HCT116 (cell line): ENCODE results near the gene MAPK1. TPM values are rescaled to one million over a fixed set of nuclear protein-coding genes. Genes with fewer than 3 reads are reported as not detected.

Experiments
- ATAC-seq: fragments of 200-7000 bp; cut with Tn5 transposase; 2 replicates; pipeline ENCODE4 v1.9.1; 2020; ENCODE audit warnings: mild to moderate bottlenecking, moderate library complexity
- BruUV-seq: library from RNA; stranded (reverse); fragments of 400-500 nt; replicated peaks from 2 replicates; lab custom pipeline; 2021; lab: Mats Ljungman, UMichigan
- CTCF ChIA-PET: fragments of 300-600 bp; sonication (Branson Sonifier 250); formaldehyde crosslinking; loops from one replicate; lab custom pipeline; 2021; ENCODE audit warnings: antibody characterized with exemption; lab: Charles Lee
- POLR2A ChIA-PET: fragments of 300-600, 350-600 bp; sonication (Branson Sonifier 250); formaldehyde crosslinking; loops from one replicate; lab custom pipeline; 2021; ENCODE audit warnings: antibody characterized with exemption; lab: Charles Lee
- RAD21 ChIA-PET, 2 experiments: fragments of 300-600 bp; sonication (Branson Sonifier 250); formaldehyde crosslinking; loops; one replicate each; lab custom pipeline; 2023; ENCODE audit warnings: low total read pairs in 2 of 2; ENCODE audit not compliant: uncharacterized antibody in 2 of 2, unreplicated experiment in 2 of 2, low non-redundant PET in 1 of 2; lab: Charles Lee
- DNase-seq: peaks from one replicate; pipeline ENCODE4 v3.0.0-alpha.2; 2010; ENCODE audit warnings: low read depth, low spot score
- H2AFZ ChIP-seq: fragments of 200-600 bp; shearing (Covaris generic), sonication (generic); 2 replicates; pipeline ENCODE4 v1.6.1; 2017; ENCODE audit warnings: low read depth, mixed run types, mixed read lengths, antibody characterized with exemption, low read length; ENCODE audit not compliant: poor library complexity, severe bottlenecking
- H3K27ac ChIP-seq: 2 replicates; pipeline ENCODE4 v1.5.1; 2012; ENCODE audit warnings: low read depth, low read length
- H3K27me3 ChIP-seq: fragments of 200-600 bp; sonication (generic); 2 replicates; pipeline ENCODE4 v1.6.1; 2016; ENCODE audit warnings: mixed run types, low read length, mixed read lengths; ENCODE audit not compliant: insufficient read depth
- H3K36me3 ChIP-seq, 2 experiments: fragments of 200-500 bp in 1 of 2; fragments of 200-600 bp in 1 of 2; sonication (Bioruptor generic) in 1 of 2; sonication (generic) in 1 of 2; 2 replicates each; pipeline versions ENCODE4 v1.5.1 to v1.6.1; 2014 to 2016; ENCODE audit warnings: low read length in 2 of 2, inconsistent platforms in 1 of 2, mixed read lengths in 1 of 2, mixed run types in 1 of 2; ENCODE audit not compliant: insufficient read depth in 2 of 2, control insufficient read depth in 1 of 2
- H3K4me1 ChIP-seq, 2 experiments: fragments of 200-600 bp in 1 of 2; sonication (generic) in 1 of 2; 2 replicates each; pipeline versions ENCODE4 v1.5.1 to v1.6.1; 2012 to 2017; ENCODE audit warnings: low read length in 2 of 2, inconsistent platforms in 1 of 2, mild to moderate bottlenecking in 1 of 2, mixed read lengths in 1 of 2, mixed run types in 1 of 2, moderate library complexity in 1 of 2; ENCODE audit not compliant: insufficient read depth in 2 of 2, control insufficient read depth in 1 of 2
- H3K4me2 ChIP-seq: fragments of 200-600 bp; sonication (generic); 2 replicates; pipeline ENCODE4 v1.6.1; 2017; ENCODE audit warnings: mixed run types, low read length, mixed read lengths
- H3K4me3 ChIP-seq, 2 experiments: fragments of 200-600 bp in 1 of 2; sonication (generic) in 1 of 2; replicated peaks in 1 of 2; 2 replicates each; pipeline ENCODE4 v1.5.1; 2011 to 2016; ENCODE audit warnings: low read length in 2 of 2, control low read depth in 1 of 2, low read depth in 1 of 2, mild to moderate bottlenecking in 1 of 2, mixed read lengths in 1 of 2, mixed run types in 1 of 2
- H3K79me2 ChIP-seq: fragments of 200-600 bp; sonication (generic); 2 replicates; pipeline ENCODE4 v1.6.1; 2017; ENCODE audit warnings: mild to moderate bottlenecking, mixed run types, low read length, moderate library complexity, mixed read lengths; ENCODE audit not compliant: insufficient read depth
- H3K9ac ChIP-seq: fragments of 200-600 bp; sonication (generic); 2 replicates; pipeline ENCODE4 v1.6.1; 2016; ENCODE audit warnings: low read length, mixed read lengths
- H3K9me2 ChIP-seq: fragments of 200-600 bp; sonication (generic), shearing (Covaris generic); 2 replicates; pipeline ENCODE4 v1.6.1; 2017; ENCODE audit warnings: mixed run types, mild to moderate bottlenecking, moderate library complexity; ENCODE audit not compliant: insufficient read depth
- H3K9me3 ChIP-seq, 2 experiments: fragments of 200-500 bp in 1 of 2; fragments of 200-600 bp in 1 of 2; sonication (Bioruptor generic) in 1 of 2; sonication (generic) in 1 of 2; 2 replicates each; pipeline ENCODE4 v1.6.1; 2014 to 2017; ENCODE audit warnings: low read length in 2 of 2, mixed read lengths in 2 of 2, inconsistent platforms in 1 of 2, low read depth in 1 of 2, mild to moderate bottlenecking in 1 of 2, mixed run types in 1 of 2, moderate library complexity in 1 of 2; ENCODE audit not compliant: control insufficient read depth in 1 of 2, insufficient read depth in 1 of 2
- H4K20me1 ChIP-seq: fragments of 200-600 bp; sonication (generic), shearing (Covaris generic); 2 replicates; pipeline ENCODE4 v1.6.1; 2017; ENCODE audit warnings: mixed run types, mild to moderate bottlenecking, moderate library complexity; ENCODE audit not compliant: insufficient read depth
- EGR1 ChIP-seq: IDR thresholded peaks from 2 replicates; pipeline ENCODE4 v1.6.1; 2012; ENCODE audit warnings: low read depth
- EZH2 ChIP-seq: fragments of 200-600 bp; sonication (generic); IDR thresholded peaks from 2 replicates; pipeline ENCODE4 v1.6.1; 2017; ENCODE audit warnings: antibody characterized with exemption, mixed run types
- EZH2phosphoT487 ChIP-seq: fragments of 200-600 bp; IDR thresholded peaks from 2 replicates; pipeline ENCODE4 v1.6.1; 2018; ENCODE audit warnings: antibody characterized with exemption, borderline replicate concordance
- FOSL1 ChIP-seq: IDR thresholded peaks from 2 replicates; pipeline ENCODE4 v1.6.1; 2012; ENCODE audit warnings: low read depth
- JUND ChIP-seq: IDR thresholded peaks from 2 replicates; pipeline ENCODE4 v1.6.1; 2012
- POLR2A ChIP-seq: IDR thresholded peaks from 2 replicates; pipeline ENCODE4 v1.7.0; 2011; ENCODE audit warnings: borderline replicate concordance; ENCODE audit not compliant: insufficient read depth, insufficient read length; ENCODE audit errors: extremely low read depth
- POLR2AphosphoS5 ChIP-seq: IDR thresholded peaks from 2 replicates; pipeline ENCODE4 v1.6.1; 2011; ENCODE audit warnings: mild to moderate bottlenecking, low read depth, low read length, moderate library complexity
- RAD21 ChIP-seq: IDR thresholded peaks from 2 replicates; pipeline ENCODE4 v1.6.1; 2012; ENCODE audit warnings: low read depth, mild to moderate bottlenecking
- SIN3A ChIP-seq: IDR thresholded peaks from 2 replicates; pipeline ENCODE4 v1.6.1; 2012; ENCODE audit warnings: low read depth
- SRF ChIP-seq: IDR thresholded peaks from 2 replicates; pipeline ENCODE4 v1.6.1; 2012; ENCODE audit warnings: low read depth
- TCF7L2 ChIP-seq: IDR thresholded peaks from 2 replicates; pipeline ENCODE4 v1.7.0; 2011; ENCODE audit warnings: borderline replicate concordance, inconsistent platforms; ENCODE audit not compliant: insufficient read depth, insufficient read length; ENCODE audit errors: extremely low read depth
- YY1 ChIP-seq: IDR thresholded peaks from 2 replicates; pipeline ENCODE4 v1.6.1; 2011; ENCODE audit warnings: low read length, low read depth, moderate library complexity, mild to moderate bottlenecking; ENCODE audit not compliant: insufficient replicate concordance; ENCODE audit errors: extremely low read depth
- ZNF274 ChIP-seq: fragments of 200-500 bp; sonication (Bioruptor generic); IDR thresholded peaks from 2 replicates; pipeline ENCODE4 v1.6.1; 2014; ENCODE audit warnings: mild to moderate bottlenecking, low read depth, low read length, inconsistent platforms
- intact Hi-C: fragments of 100-400 bp; cut with micrococcal nuclease; formaldehyde crosslinking; loops from 2 replicates; pipeline ENCODE4 v1.10.0; 2022
- total RNA-seq: library from RNA; stranded (reverse); gene quantifications from one replicate; pipeline ENCODE4 v1.2.1, GENCODE V29; 2021; ENCODE audit not compliant: unreplicated experiment
- TF ChIP-seq, protein P1 (sequence below): IDR thresholded peaks from 2 replicates; pipeline ENCODE4 v1.6.1; 2011; ENCODE audit warnings: mild to moderate bottlenecking, low read length, moderate library complexity; ENCODE audit not compliant: insufficient replicate concordance; ENCODE audit errors: extremely low read depth
- TF ChIP-seq, protein P2 (sequence below): IDR thresholded peaks from 2 replicates; pipeline ENCODE4 v1.6.1; 2012; ENCODE audit warnings: low read depth
- TF ChIP-seq, protein P3 (sequence below): IDR thresholded peaks from 2 replicates; pipeline ENCODE4 v1.6.1; 2012
- TF ChIP-seq, protein P4 (sequence below): IDR thresholded peaks from 2 replicates; pipeline ENCODE4 v1.6.1; 2012
- TF ChIP-seq, protein P5 (sequence below), 3 experiments: fragments of 200-600 bp in 1 of 3; sonication (generic) in 1 of 3; IDR thresholded peaks in 2 of 3; conservative IDR thresholded peaks in 1 of 3; 2 replicates each; pipeline ENCODE4 v1.5.1; 2012 to 2017; ENCODE audit warnings: low read depth in 2 of 3, low read length in 2 of 3, antibody characterized with exemption in 1 of 3, borderline replicate concordance in 1 of 3, control low read depth in 1 of 3, mild to moderate bottlenecking in 1 of 3, mixed read lengths in 1 of 3, mixed run types in 1 of 3, moderate library complexity in 1 of 3; ENCODE audit not compliant: insufficient read depth in 1 of 3

MAPK1 gene
- total RNA-seq, 1 experiment from 2014 or later, result 137 TPM

DNA sequence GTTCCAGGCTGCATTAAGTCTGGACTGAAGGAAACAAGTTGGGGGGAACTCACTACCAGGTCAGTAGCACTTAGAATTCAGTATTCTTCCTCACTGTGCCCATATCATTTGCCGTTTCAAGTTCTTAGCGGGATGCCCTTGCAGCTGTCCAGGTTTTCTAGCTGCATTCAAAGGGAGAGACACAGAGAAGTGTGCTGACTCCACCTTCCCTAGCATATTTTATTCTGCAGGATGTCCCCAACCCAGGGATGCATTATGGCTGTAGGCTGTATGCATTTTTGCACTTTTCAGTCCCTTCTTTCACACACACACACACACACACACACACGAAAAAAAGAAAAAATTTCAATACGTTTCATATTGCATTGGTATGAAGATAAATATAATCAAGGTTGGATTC lies 35.8 kb upstream of the MAPK1 start:
- H3K27ac ChIP-seq, result no peak overlapping the region
- RAD21 ChIA-PET, result no interaction called here
- H3K9me3 ChIP-seq, result no peaks in the 10 kb centered on the region
- no peaks in the 10 kb centered on the region for H3K79me2 ChIP-seq
- no peaks in the 10 kb centered on the region for H3K4me1 ChIP-seq
- no peak for DNase-seq
- no peaks in the 10 kb centered on the region for H3K36me3 ChIP-seq
- no peak overlapping the region for H3K9ac ChIP-seq
- POLR2A ChIA-PET, result no interaction called here
- TF ChIP-seq ZNF274 (no peak), JUND (no peak), FOSL1 (no peak), EGR1 (no peak), TCF7L2 (no peak), RAD21 (no peak), EZH2 (no peak), YY1 (no peak), POLR2AphosphoS5 (no peak), POLR2A (no peak), SRF (no peak), SIN3A (no peak), EZH2phosphoT487 (no peak)
- TF ChIP-seq, protein P1, sequence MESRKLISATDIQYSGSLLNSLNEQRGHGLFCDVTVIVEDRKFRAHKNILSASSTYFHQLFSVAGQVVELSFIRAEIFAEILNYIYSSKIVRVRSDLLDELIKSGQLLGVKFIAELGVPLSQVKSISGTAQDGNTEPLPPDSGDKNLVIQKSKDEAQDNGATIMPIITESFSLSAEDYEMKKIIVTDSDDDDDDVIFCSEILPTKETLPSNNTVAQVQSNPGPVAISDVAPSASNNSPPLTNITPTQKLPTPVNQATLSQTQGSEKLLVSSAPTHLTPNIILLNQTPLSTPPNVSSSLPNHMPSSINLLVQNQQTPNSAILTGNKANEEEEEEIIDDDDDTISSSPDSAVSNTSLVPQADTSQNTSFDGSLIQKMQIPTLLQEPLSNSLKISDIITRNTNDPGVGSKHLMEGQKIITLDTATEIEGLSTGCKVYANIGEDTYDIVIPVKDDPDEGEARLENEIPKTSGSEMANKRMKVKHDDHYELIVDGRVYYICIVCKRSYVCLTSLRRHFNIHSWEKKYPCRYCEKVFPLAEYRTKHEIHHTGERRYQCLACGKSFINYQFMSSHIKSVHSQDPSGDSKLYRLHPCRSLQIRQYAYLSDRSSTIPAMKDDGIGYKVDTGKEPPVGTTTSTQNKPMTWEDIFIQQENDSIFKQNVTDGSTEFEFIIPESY, result no peak
- TF ChIP-seq, protein P2, sequence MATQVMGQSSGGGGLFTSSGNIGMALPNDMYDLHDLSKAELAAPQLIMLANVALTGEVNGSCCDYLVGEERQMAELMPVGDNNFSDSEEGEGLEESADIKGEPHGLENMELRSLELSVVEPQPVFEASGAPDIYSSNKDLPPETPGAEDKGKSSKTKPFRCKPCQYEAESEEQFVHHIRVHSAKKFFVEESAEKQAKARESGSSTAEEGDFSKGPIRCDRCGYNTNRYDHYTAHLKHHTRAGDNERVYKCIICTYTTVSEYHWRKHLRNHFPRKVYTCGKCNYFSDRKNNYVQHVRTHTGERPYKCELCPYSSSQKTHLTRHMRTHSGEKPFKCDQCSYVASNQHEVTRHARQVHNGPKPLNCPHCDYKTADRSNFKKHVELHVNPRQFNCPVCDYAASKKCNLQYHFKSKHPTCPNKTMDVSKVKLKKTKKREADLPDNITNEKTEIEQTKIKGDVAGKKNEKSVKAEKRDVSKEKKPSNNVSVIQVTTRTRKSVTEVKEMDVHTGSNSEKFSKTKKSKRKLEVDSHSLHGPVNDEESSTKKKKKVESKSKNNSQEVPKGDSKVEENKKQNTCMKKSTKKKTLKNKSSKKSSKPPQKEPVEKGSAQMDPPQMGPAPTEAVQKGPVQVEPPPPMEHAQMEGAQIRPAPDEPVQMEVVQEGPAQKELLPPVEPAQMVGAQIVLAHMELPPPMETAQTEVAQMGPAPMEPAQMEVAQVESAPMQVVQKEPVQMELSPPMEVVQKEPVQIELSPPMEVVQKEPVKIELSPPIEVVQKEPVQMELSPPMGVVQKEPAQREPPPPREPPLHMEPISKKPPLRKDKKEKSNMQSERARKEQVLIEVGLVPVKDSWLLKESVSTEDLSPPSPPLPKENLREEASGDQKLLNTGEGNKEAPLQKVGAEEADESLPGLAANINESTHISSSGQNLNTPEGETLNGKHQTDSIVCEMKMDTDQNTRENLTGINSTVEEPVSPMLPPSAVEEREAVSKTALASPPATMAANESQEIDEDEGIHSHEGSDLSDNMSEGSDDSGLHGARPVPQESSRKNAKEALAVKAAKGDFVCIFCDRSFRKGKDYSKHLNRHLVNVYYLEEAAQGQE, result no peak
- TF ChIP-seq, protein P3, sequence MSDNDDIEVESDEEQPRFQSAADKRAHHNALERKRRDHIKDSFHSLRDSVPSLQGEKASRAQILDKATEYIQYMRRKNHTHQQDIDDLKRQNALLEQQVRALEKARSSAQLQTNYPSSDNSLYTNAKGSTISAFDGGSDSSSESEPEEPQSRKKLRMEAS, result no peak
- TF ChIP-seq, protein P4, sequence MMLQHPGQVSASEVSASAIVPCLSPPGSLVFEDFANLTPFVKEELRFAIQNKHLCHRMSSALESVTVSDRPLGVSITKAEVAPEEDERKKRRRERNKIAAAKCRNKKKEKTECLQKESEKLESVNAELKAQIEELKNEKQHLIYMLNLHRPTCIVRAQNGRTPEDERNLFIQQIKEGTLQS, result no peak
- TF ChIP-seq, protein P5, sequence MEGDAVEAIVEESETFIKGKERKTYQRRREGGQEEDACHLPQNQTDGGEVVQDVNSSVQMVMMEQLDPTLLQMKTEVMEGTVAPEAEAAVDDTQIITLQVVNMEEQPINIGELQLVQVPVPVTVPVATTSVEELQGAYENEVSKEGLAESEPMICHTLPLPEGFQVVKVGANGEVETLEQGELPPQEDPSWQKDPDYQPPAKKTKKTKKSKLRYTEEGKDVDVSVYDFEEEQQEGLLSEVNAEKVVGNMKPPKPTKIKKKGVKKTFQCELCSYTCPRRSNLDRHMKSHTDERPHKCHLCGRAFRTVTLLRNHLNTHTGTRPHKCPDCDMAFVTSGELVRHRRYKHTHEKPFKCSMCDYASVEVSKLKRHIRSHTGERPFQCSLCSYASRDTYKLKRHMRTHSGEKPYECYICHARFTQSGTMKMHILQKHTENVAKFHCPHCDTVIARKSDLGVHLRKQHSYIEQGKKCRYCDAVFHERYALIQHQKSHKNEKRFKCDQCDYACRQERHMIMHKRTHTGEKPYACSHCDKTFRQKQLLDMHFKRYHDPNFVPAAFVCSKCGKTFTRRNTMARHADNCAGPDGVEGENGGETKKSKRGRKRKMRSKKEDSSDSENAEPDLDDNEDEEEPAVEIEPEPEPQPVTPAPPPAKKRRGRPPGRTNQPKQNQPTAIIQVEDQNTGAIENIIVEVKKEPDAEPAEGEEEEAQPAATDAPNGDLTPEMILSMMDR (IDR thresholded peaks at IDR 0.05 in 2 of 3, conservative IDR thresholded peaks at IDR 0.05 in 1 of 3; ENCODE audit: borderline replicate concordance in 1 of 3, insufficient read depth in 1 of 3, low read depth in 2 of 3, low read length in 2 of 3), result no peak
- TF ChIP-seq, all 23 proteins: peak for 0
- no TSS peak for BruUV-seq
- H3K9me2 ChIP-seq, result no peaks in the 10 kb centered on the region
- intact Hi-C loops, result no loop called here
- CTCF ChIA-PET, result no interaction called here
- H3K27me3 ChIP-seq, result no peaks in the 10 kb centered on the region
- H4K20me1 ChIP-seq, result no peaks in the 10 kb centered on the region
- no peak overlapping the region for H3K4me3 ChIP-seq
- H2AFZ ChIP-seq, result no peak overlapping the region
- H3K4me2 ChIP-seq, result no peak overlapping the region
- no peak for ATAC-seq
